Measurements from ENCODE around the gene GARS1. TPM values are rescaled to one million over a fixed set of nuclear protein-coding genes. Genes with fewer than 3 reads are reported as not detected.
"Not testable (repeated sequence)": the region's sequence is repeated elsewhere in the genome, so short reads cannot be mapped to it uniquely, and the experiment has no call there.

GARS1 gene
- polyA plus RNA-seq, 1 donor from 2014 or later = 99.1 TPM

DNA sequence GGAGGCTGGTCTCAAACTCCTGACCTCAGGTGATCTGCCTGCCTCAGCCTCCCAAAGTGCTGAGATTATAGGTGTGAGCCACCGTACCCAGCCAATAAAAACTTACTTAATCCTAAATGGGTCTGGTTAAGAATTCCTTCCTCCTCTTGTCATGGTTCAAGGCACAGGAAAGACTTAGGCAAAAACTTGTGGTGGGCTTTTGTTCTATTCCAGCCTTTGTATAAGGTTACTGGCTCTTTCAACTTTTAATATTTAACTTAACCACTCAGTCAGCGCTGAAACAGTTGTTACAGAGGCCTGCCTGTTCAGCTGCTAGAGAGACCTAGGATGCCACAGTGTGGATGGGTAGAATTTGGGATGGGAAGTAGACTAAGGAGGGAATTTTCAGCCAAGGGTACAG is 28.1 kb upstream of the GARS1 start:
- no peaks in the 10 kb centered on the region for H3K27me3 ChIP-seq (ENCODE audit: insufficient read depth, low read depth, low read length)

DNA sequence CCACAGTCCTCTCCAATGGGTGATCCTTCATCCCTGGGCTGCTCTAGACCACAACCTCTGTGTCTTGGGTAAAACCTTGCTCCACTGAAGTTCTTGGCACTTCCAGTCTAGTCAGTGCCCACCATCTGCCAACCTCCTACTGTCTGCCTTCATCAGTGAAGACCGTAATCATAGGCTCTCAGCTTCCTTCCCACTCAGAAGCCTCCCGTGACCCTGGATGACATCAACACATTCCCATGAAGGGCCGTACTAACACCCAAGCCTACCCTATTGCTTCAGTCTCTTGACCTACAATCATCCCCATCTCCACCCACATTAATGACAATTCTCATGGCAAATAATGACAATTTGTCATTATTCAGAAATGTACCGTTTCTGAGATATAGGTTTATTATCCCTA is 27.6 kb upstream of the GARS1 start:
- no peak overlapping the region for H2AFZ ChIP-seq (ENCODE audit: low read depth, low read length)
- H3K9me3 ChIP-seq (ENCODE audit: low read length) = no peaks in the 10 kb centered on the region
- no peak overlapping the region for H3K9ac ChIP-seq (ENCODE audit: low read length)
- no peaks in the 10 kb centered on the region for H4K20me1 ChIP-seq (ENCODE audit: insufficient read depth)
- no peak overlapping the region for H3K27ac ChIP-seq (ENCODE audit: low read length)
- TF ChIP-seq EP300 (conservative IDR thresholded peaks at IDR 0.05; ENCODE audit: poor library complexity, severe bottlenecking) (no peak), POLR2AphosphoS5 (IDR thresholded peaks at IDR 0.05) (no peak), TAF1 (IDR thresholded peaks at IDR 0.05; ENCODE audit: low read depth) (no peak), RAD21 (conservative IDR thresholded peaks at IDR 0.05) (no peak), MXI1 (conservative IDR thresholded peaks at IDR 0.05; ENCODE audit: poor library complexity, severe bottlenecking) (no peak), SMC3 (conservative IDR thresholded peaks at IDR 0.05; ENCODE audit: poor library complexity) (no peak), EZH2 (IDR thresholded peaks at IDR 0.05; ENCODE audit: borderline replicate concordance, insufficient read depth, low read length, poor library complexity, severe bottlenecking) (no peak)
- TF ChIP-seq, protein P1, sequence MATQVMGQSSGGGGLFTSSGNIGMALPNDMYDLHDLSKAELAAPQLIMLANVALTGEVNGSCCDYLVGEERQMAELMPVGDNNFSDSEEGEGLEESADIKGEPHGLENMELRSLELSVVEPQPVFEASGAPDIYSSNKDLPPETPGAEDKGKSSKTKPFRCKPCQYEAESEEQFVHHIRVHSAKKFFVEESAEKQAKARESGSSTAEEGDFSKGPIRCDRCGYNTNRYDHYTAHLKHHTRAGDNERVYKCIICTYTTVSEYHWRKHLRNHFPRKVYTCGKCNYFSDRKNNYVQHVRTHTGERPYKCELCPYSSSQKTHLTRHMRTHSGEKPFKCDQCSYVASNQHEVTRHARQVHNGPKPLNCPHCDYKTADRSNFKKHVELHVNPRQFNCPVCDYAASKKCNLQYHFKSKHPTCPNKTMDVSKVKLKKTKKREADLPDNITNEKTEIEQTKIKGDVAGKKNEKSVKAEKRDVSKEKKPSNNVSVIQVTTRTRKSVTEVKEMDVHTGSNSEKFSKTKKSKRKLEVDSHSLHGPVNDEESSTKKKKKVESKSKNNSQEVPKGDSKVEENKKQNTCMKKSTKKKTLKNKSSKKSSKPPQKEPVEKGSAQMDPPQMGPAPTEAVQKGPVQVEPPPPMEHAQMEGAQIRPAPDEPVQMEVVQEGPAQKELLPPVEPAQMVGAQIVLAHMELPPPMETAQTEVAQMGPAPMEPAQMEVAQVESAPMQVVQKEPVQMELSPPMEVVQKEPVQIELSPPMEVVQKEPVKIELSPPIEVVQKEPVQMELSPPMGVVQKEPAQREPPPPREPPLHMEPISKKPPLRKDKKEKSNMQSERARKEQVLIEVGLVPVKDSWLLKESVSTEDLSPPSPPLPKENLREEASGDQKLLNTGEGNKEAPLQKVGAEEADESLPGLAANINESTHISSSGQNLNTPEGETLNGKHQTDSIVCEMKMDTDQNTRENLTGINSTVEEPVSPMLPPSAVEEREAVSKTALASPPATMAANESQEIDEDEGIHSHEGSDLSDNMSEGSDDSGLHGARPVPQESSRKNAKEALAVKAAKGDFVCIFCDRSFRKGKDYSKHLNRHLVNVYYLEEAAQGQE (IDR thresholded peaks at IDR 0.05; ENCODE audit: borderline replicate concordance) = no peak
- TF ChIP-seq, protein P2, sequence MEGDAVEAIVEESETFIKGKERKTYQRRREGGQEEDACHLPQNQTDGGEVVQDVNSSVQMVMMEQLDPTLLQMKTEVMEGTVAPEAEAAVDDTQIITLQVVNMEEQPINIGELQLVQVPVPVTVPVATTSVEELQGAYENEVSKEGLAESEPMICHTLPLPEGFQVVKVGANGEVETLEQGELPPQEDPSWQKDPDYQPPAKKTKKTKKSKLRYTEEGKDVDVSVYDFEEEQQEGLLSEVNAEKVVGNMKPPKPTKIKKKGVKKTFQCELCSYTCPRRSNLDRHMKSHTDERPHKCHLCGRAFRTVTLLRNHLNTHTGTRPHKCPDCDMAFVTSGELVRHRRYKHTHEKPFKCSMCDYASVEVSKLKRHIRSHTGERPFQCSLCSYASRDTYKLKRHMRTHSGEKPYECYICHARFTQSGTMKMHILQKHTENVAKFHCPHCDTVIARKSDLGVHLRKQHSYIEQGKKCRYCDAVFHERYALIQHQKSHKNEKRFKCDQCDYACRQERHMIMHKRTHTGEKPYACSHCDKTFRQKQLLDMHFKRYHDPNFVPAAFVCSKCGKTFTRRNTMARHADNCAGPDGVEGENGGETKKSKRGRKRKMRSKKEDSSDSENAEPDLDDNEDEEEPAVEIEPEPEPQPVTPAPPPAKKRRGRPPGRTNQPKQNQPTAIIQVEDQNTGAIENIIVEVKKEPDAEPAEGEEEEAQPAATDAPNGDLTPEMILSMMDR (IDR thresholded peaks at IDR 0.05; ENCODE audit: poor library complexity, severe bottlenecking) = no peak
- no peaks in the 10 kb centered on the region for H3K79me2 ChIP-seq (replicated peaks; ENCODE audit: insufficient read depth, low read length)
- no peak overlapping the region for H3K4me3 ChIP-seq (ENCODE audit: low read length)
- no peaks in the 10 kb centered on the region for H3K9me2 ChIP-seq (ENCODE audit: insufficient read depth, low read length)
- H3K27me3 ChIP-seq (ENCODE audit: insufficient read depth, low read depth, low read length) = no peaks in the 10 kb centered on the region
- H3K36me3 ChIP-seq (ENCODE audit: insufficient read depth, low read length) = no peaks in the 10 kb centered on the region
- H3F3A ChIP-seq (ENCODE audit: insufficient read depth, low read length, poor library complexity, severe bottlenecking) = no peaks in the 10 kb centered on the region
- no peak overlapping the region for H3K4me2 ChIP-seq (ENCODE audit: low read length)

More for the DNA sequence above, 28.1 kb upstream of the GARS1 start:
- H3K4me3 ChIP-seq (ENCODE audit: low read length) = no peak overlapping the region
- no peak overlapping the region for H3K4me2 ChIP-seq (ENCODE audit: low read length)
- no peak overlapping the region for H3K9ac ChIP-seq (ENCODE audit: low read length)
- no peaks in the 10 kb centered on the region for H3F3A ChIP-seq (ENCODE audit: insufficient read depth, low read length, poor library complexity, severe bottlenecking)
- no peaks in the 10 kb centered on the region for H3K9me3 ChIP-seq (ENCODE audit: low read length)
- H3K36me3 ChIP-seq (ENCODE audit: insufficient read depth, low read length) = no peaks in the 10 kb centered on the region
- no peak for TF ChIP-seq RAD21 (conservative IDR thresholded peaks at IDR 0.05)
- TF ChIP-seq EZH2 (IDR thresholded peaks at IDR 0.05; ENCODE audit: borderline replicate concordance, insufficient read depth, low read length, poor library complexity, severe bottlenecking) = no peak
- TF ChIP-seq, protein P1 (IDR thresholded peaks at IDR 0.05; ENCODE audit: borderline replicate concordance) = no peak
- no peak for TF ChIP-seq MXI1 (conservative IDR thresholded peaks at IDR 0.05; ENCODE audit: poor library complexity, severe bottlenecking)
- no peak for TF ChIP-seq EP300 (conservative IDR thresholded peaks at IDR 0.05; ENCODE audit: poor library complexity, severe bottlenecking)
- TF ChIP-seq, protein P2 (IDR thresholded peaks at IDR 0.05; ENCODE audit: poor library complexity, severe bottlenecking) = no peak
- TF ChIP-seq TAF1 (IDR thresholded peaks at IDR 0.05; ENCODE audit: low read depth) = no peak
- no peak for TF ChIP-seq POLR2AphosphoS5 (IDR thresholded peaks at IDR 0.05)
- TF ChIP-seq SMC3 (conservative IDR thresholded peaks at IDR 0.05; ENCODE audit: poor library complexity) = no peak
- no peaks in the 10 kb centered on the region for H3K79me2 ChIP-seq (replicated peaks; ENCODE audit: insufficient read depth, low read length)
- no peaks in the 10 kb centered on the region for H3K9me2 ChIP-seq (ENCODE audit: insufficient read depth, low read length)
- H3K27ac ChIP-seq (ENCODE audit: low read length) = no peak overlapping the region
- H4K20me1 ChIP-seq (ENCODE audit: insufficient read depth) = no peaks in the 10 kb centered on the region
- H2AFZ ChIP-seq (ENCODE audit: low read depth, low read length) = no peak overlapping the region

DNA sequence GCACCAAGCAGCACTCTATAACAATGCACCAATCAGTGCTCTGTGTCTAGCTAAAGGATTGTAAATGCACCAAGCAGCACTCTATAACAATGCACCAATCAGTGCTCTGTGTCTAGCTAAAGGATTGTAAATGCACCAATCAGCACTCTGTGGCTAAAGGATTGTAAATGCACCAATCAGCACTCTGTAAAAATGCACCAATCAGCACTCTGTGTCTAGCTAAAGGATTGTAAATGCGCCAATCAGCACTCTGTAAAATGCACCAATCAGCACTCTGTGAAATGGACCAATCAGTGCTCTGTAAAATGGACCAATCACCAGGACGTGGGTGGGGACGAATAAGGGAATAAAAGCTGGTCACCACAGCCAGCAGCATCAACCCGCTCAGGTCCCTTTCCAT is 24.4 kb upstream of the GARS1 start:
- not testable (repeated sequence) for H2AFZ ChIP-seq (ENCODE audit: low read depth, low read length); H4K20me1 ChIP-seq (ENCODE audit: insufficient read depth); H3K4me3 ChIP-seq (ENCODE audit: low read length); H3K36me3 ChIP-seq (ENCODE audit: insufficient read depth, low read length); H3K9me3 ChIP-seq (ENCODE audit: low read length); H3K9ac ChIP-seq (ENCODE audit: low read length); H3K27ac ChIP-seq (ENCODE audit: low read length); H3K9me2 ChIP-seq (ENCODE audit: insufficient read depth, low read length); H3K27me3 ChIP-seq (ENCODE audit: insufficient read depth, low read depth, low read length); H3K79me2 ChIP-seq (replicated peaks; ENCODE audit: insufficient read depth, low read length); H3F3A ChIP-seq (ENCODE audit: insufficient read depth, low read length, poor library complexity, severe bottlenecking); H3K4me2 ChIP-seq (ENCODE audit: low read length)
